ENCODE results near the gene MEIS2.

MEIS2 gene

GRCh38 chr15:37095770-37096557 is 4.4 kb downstream of the MEIS2 start:
- peak overlapping the region; percentile 76 for H3K4me3 ChIP-seq (ENCODE audit: control insufficient read depth, low read depth, low read length)
- no peak for TF ChIP-seq CTCF (conservative IDR thresholded peaks at IDR 0.05; ENCODE audit: control insufficient read depth, insufficient read depth, low read depth, low read length)
- DNase-seq (ENCODE audit: low read depth), result no peak

GRCh38 chr15:37094915-37095711 is 5.2 kb downstream of the MEIS2 start:
- peak overlapping the region; percentile 76 for H3K4me3 ChIP-seq (ENCODE audit: control insufficient read depth, low read depth, low read length)
- no peak for DNase-seq (ENCODE audit: low read depth)
- TF ChIP-seq CTCF (conservative IDR thresholded peaks at IDR 0.05; ENCODE audit: control insufficient read depth, insufficient read depth, low read depth, low read length), result no peak

GRCh38 chr15:37094333-37094914 is 5.9 kb downstream of the MEIS2 start:
- peak overlapping the region; percentile 76 for H3K4me3 ChIP-seq (ENCODE audit: control insufficient read depth, low read depth, low read length)
- peak; percentile 88 for DNase-seq (ENCODE audit: low read depth)
- TF ChIP-seq CTCF (conservative IDR thresholded peaks at IDR 0.05; ENCODE audit: control insufficient read depth, insufficient read depth, low read depth, low read length), result no peak

GRCh38 chr15:37093480-37094332 is 6.6 kb downstream of the MEIS2 start:
- peak; percentile 85 for DNase-seq (ENCODE audit: low read depth)
- H3K4me3 ChIP-seq (ENCODE audit: control insufficient read depth, low read depth, low read length), result peak overlapping the region; percentile 76
- no peak for TF ChIP-seq CTCF (conservative IDR thresholded peaks at IDR 0.05; ENCODE audit: control insufficient read depth, insufficient read depth, low read depth, low read length)

- no peak for DNase-seq (ENCODE audit: low read depth)
- no peak for TF ChIP-seq CTCF (conservative IDR thresholded peaks at IDR 0.05; ENCODE audit: control insufficient read depth, insufficient read depth, low read depth, low read length)
- no peak overlapping the region for H3K4me3 ChIP-seq (ENCODE audit: control insufficient read depth, low read depth, low read length)
Observed at GRCh38 chr15:37090543-37091175, 9.7 kb downstream of the MEIS2 start.
